Endothelial cell (in vitro differentiated cells): Measurements from ENCODE around the gene IQGAP1. TPM values are rescaled to one million over a fixed set of nuclear protein-coding genes. Genes with fewer than 3 reads are reported as not detected.

Experiments
- DNase-seq: peaks from one replicate; pipeline ENCODE4 v3.0.0; 2021; ENCODE audit warnings: low spot score
- H3K27ac Mint-ChIP-seq: one replicate; pipeline ENCODE4 v1.8.0; 2021; ENCODE audit warnings: mixed read lengths, inconsistent platforms; ENCODE audit not compliant: unreplicated experiment
- H3K27me3 Mint-ChIP-seq: one replicate; pipeline ENCODE4 v1.8.0; 2021; ENCODE audit warnings: mild to moderate bottlenecking, moderate library complexity, mixed read lengths, inconsistent platforms; ENCODE audit not compliant: unreplicated experiment
- H3K36me3 Mint-ChIP-seq: one replicate; pipeline ENCODE4 v1.8.0; 2021; ENCODE audit warnings: mild to moderate bottlenecking, low read depth, mixed read lengths, inconsistent platforms; ENCODE audit not compliant: unreplicated experiment
- H3K4me1 Mint-ChIP-seq: one replicate; pipeline ENCODE4 v1.8.0; 2021; ENCODE audit warnings: mild to moderate bottlenecking, mixed read lengths, inconsistent platforms; ENCODE audit not compliant: unreplicated experiment
- H3K4me3 Mint-ChIP-seq: one replicate; pipeline ENCODE4 v1.8.0; 2021; ENCODE audit warnings: mild to moderate bottlenecking, mixed read lengths, inconsistent platforms; ENCODE audit not compliant: unreplicated experiment
- H3K9me3 Mint-ChIP-seq: one replicate; pipeline ENCODE4 v1.8.0; 2021; ENCODE audit warnings: mixed read lengths, inconsistent platforms; ENCODE audit not compliant: unreplicated experiment
- CTCF ChIP-seq: fragments of 200-600 bp; sonication (generic); IDR thresholded peaks from one replicate; pipeline ENCODE4 v1.5.0; 2021; ENCODE audit warnings: antibody characterized with exemption; ENCODE audit not compliant: unreplicated experiment
- total RNA-seq: library from RNA; stranded (reverse); fragmentation: NEBNext Ultra II Directional; extraction: Animal tissue kit (Norgen Biotek cat#: 25700); gene quantifications from one replicate; pipeline ENCODE4 v1.2.1, GENCODE V29; 2021; ENCODE audit not compliant: unreplicated experiment

The IQGAP1 gene
- total RNA-seq, 1 donor from 2014 or later, result 86.4 TPM

GRCh38 chr15:90471769-90472168 is 83.7 kb downstream of the IQGAP1 start:
- Mint-ChIP-seq H3K9me3 (no peaks in the 10 kb centered on the region), H3K27me3 (no peaks in the 10 kb centered on the region), H3K36me3 (peaks cover 16% of the 10 kb centered on the region), H3K27ac (no peak overlapping the region), H3K4me1 (no peaks in the 10 kb centered on the region), H3K4me3 (no peak overlapping the region)
- no peak for DNase-seq
- no peak for TF ChIP-seq CTCF

DNA sequence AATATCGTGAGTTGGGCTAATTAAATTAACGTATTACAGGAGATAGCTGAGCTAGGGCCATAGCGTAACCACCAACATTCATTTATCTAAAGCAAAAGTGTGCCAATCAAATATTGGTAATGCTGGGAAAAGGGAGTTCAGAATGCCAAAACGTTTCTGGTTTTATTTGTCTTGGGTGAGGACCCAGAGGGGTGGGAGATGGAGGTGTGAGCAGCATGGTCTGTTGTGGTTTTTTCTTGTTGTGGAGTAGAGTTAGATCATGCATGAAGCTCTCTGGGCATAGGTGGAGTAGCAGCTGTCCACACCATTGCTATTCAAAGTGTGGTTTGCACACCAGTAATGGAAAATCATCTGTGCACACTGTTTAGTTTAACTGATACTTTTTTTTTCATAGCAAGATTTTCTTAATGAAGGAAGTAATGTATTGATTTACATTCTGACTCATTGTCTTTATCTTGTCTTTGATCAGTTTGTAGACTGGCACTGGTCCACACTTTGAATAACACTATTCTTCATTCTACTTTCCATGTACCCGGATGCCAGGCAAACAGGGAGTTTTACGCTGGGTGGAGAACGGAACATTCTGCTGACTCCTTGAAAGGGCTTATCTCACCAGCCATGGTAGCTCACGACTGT is 90.9 kb downstream of the IQGAP1 start:
- Mint-ChIP-seq H3K27me3 (no peaks in the 10 kb centered on the region), H3K4me1 (no peaks in the 10 kb centered on the region), H3K36me3 (peaks cover 24% of the 10 kb centered on the region), H3K4me3 (no peak overlapping the region), H3K27ac (no peak overlapping the region), H3K9me3 (no peaks in the 10 kb centered on the region)
- no peak for TF ChIP-seq CTCF
- no peak for DNase-seq

- no peak for TF ChIP-seq CTCF
- H3K9me3 Mint-ChIP-seq, result no peaks in the 10 kb centered on the region
- DNase-seq, result no peak
- no peaks in the 10 kb centered on the region for H3K27me3 Mint-ChIP-seq
- no peak overlapping the region for H3K27ac Mint-ChIP-seq
- no peaks in the 10 kb centered on the region for H3K4me1 Mint-ChIP-seq
- H3K36me3 Mint-ChIP-seq, result peaks cover 27% of the 10 kb centered on the region
- H3K4me3 Mint-ChIP-seq, result no peak overlapping the region
Observed at GRCh38 chr15:90479656-90480055, 91.6 kb downstream of the IQGAP1 start.

- H3K27me3 Mint-ChIP-seq, result peaks cover under 1% of the 10 kb centered on the region
- no peak for TF ChIP-seq CTCF
- peaks cover 31% of the 10 kb centered on the region for H3K36me3 Mint-ChIP-seq
- no peak overlapping the region for H3K4me3 Mint-ChIP-seq
- H3K27ac Mint-ChIP-seq, result no peak overlapping the region
- no peaks in the 10 kb centered on the region for H3K4me1 Mint-ChIP-seq
- H3K9me3 Mint-ChIP-seq, result no peaks in the 10 kb centered on the region
- no peak for DNase-seq
Observed at GRCh38 chr15:90481023-90481422, 93.0 kb downstream of the IQGAP1 start.

GRCh38 chr15:90482124-90483011 is 94.3 kb downstream of the IQGAP1 start:
- H3K9me3 Mint-ChIP-seq, result no peaks in the 10 kb centered on the region
- H3K4me1 Mint-ChIP-seq, result no peaks in the 10 kb centered on the region
- no peak overlapping the region for H3K27ac Mint-ChIP-seq
- no peak overlapping the region for H3K4me3 Mint-ChIP-seq
- peak; percentile 45 for DNase-seq
- H3K36me3 Mint-ChIP-seq, result peaks cover 41% of the 10 kb centered on the region
- H3K27me3 Mint-ChIP-seq, result peaks cover 1% of the 10 kb centered on the region
- peak; percentile 56 for TF ChIP-seq CTCF
